Measurements from ENCODE around the gene HYI.

DNA sequence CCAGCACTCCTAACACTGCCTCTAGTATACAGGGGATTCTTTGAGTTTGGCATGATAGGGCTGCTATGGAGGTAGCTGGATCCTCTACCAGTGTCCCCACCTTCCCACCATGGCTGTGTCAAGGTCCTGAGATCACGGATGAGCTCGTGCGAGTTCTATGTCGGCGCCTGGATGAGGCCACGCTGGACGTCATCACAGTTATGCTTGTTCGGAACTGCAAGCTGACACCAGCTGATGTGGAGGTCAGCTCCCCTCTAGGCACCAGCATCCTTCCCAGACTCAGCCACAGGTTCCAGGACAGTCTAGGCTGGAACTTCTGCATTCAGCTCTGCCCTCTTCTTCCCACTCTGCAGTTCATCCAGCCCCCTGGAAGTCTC, 15.2 kb downstream of the HYI start:
- TF ChIP-seq, protein P1, sequence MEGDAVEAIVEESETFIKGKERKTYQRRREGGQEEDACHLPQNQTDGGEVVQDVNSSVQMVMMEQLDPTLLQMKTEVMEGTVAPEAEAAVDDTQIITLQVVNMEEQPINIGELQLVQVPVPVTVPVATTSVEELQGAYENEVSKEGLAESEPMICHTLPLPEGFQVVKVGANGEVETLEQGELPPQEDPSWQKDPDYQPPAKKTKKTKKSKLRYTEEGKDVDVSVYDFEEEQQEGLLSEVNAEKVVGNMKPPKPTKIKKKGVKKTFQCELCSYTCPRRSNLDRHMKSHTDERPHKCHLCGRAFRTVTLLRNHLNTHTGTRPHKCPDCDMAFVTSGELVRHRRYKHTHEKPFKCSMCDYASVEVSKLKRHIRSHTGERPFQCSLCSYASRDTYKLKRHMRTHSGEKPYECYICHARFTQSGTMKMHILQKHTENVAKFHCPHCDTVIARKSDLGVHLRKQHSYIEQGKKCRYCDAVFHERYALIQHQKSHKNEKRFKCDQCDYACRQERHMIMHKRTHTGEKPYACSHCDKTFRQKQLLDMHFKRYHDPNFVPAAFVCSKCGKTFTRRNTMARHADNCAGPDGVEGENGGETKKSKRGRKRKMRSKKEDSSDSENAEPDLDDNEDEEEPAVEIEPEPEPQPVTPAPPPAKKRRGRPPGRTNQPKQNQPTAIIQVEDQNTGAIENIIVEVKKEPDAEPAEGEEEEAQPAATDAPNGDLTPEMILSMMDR (IDR thresholded peaks at IDR 0.05; ENCODE audit: insufficient read depth, low read length, poor library complexity, severe bottlenecking) = no peak
- no peak for TF ChIP-seq EZH2phosphoT487 (conservative IDR thresholded peaks at IDR 0.05; ENCODE audit: low read length)
